ENCODE measurements around the gene SLC51B. TPM values are rescaled to one million over a fixed set of nuclear protein-coding genes. Genes with fewer than 3 reads are reported as not detected.
A peak's percentile ranks its signal among the peaks of the same experiment; 100 is the strongest.

SLC51B gene
- total and polyA plus RNA-seq, 7 donors = 0.04 to 0.07 TPM; not detected in 5

- TF ChIP-seq CTCF (IDR thresholded peaks at IDR 0.05) = no peak
- Histone ChIP-seq H3K36me3 (ENCODE audit: insufficient read depth in 1 of 2, low read depth in 1 of 2) (peaks cover 4 to 23% of the 10 kb centered on the region in 2 donors), H3K27me3 (ENCODE audit: insufficient read depth in 3 of 3, low read length in 2 of 3) (no peaks in the 10 kb centered on the region), H3K9me3 (no peaks in the 10 kb centered on the region), H3K27ac (peak overlapping the region; percentile 78), H3K4me3 (peak overlapping the region; percentile 95), H3K4me1 (peaks cover 14% of the 10 kb centered on the region)
- intact Hi-C loops (cut with DNase I) = loop anchor here (10.0 kb wide), 2 partner anchors 155 to 265 kb away; partner anchors contain the start of genes CLPX (in 1 of the 2) and RNU5A-1 (in 1 of the 2)
- 58 to 59% (median 58%) methylated on average over 12 of the region's 12 CpGs for WGBS, 3 donors
- ATAC-seq (peak in 2 of 4 donors; percentile 13 to 18), DNase-seq (no peak)
Observed at GRCh38 chr15:65029736-65030208, 15.4 kb upstream of the SLC51B start.

GRCh38 chr15:65032801-65033537 is 12.2 kb upstream of the SLC51B start:
- Histone ChIP-seq H3K4me1 (peaks cover 9% of the 10 kb centered on the region), H3K36me3 (ENCODE audit: insufficient read depth in 1 of 2, low read depth in 1 of 2) (no peaks in the 10 kb centered on the region), H3K27me3 (ENCODE audit: insufficient read depth in 3 of 3, low read length in 2 of 3) (no peaks in the 10 kb centered on the region), H3K27ac (no peak overlapping the region), H3K9me3 (no peaks in the 10 kb centered on the region), H3K4me3 (no peak overlapping the region)
- TF ChIP-seq CTCF (IDR thresholded peaks at IDR 0.05) = peak; percentile 52
- ATAC-seq (peak; percentile 55 to 69 (median 64)), DNase-seq (peak; percentile 46 to 62)
- 34 to 35% (median 34%) methylated on average over 13 of the region's 13 CpGs for WGBS, 3 donors
- intact Hi-C loops (cut with DNase I) = loop anchor here in 1 of 2 donors (10.0 kb wide), 1 partner anchor 262 kb away; the partner anchor contains the start of gene RNU5A-1

GRCh38 chr15:65033659-65034269 is 11.4 kb upstream of the SLC51B start:
- H3K4me1 ChIP-seq = peaks cover 5% of the 10 kb centered on the region
- intact Hi-C loops (cut with DNase I) = loop anchor here in 1 of 2 donors (10.0 kb wide), 1 partner anchor 261 kb away; the partner anchor contains the start of gene RNU5A-1
- H3K27ac ChIP-seq = no peak overlapping the region
- no peaks in the 10 kb centered on the region for H3K36me3 ChIP-seq (ENCODE audit: insufficient read depth in 1 of 2, low read depth in 1 of 2)
- no peaks in the 10 kb centered on the region for H3K9me3 ChIP-seq
- H3K27me3 ChIP-seq (ENCODE audit: insufficient read depth in 3 of 3, low read length in 2 of 3) = no peaks in the 10 kb centered on the region
- H3K4me3 ChIP-seq = no peak overlapping the region
- TF ChIP-seq CTCF (IDR thresholded peaks at IDR 0.05) = peak; percentile 40
- ATAC-seq (no peak), DNase-seq (no peak)
- WGBS, 3 donors = 14 to 20% (median 15%) methylated on average over 4 of the region's 4 CpGs

GRCh38 chr15:65034719-65035118 is 10.5 kb upstream of the SLC51B start:
- Histone ChIP-seq H3K4me3 (no peak overlapping the region), H3K27ac (no peak overlapping the region), H3K36me3 (ENCODE audit: insufficient read depth in 1 of 2, low read depth in 1 of 2) (no peaks in the 10 kb centered on the region), H3K4me1 (peaks cover 5% of the 10 kb centered on the region), H3K9me3 (no peaks in the 10 kb centered on the region), H3K27me3 (ENCODE audit: insufficient read depth in 3 of 3, low read length in 2 of 3) (no peaks in the 10 kb centered on the region)
- ATAC-seq = no peak
- DNase-seq = no peak
- intact Hi-C loops (cut with DNase I) = loop anchor here in 1 of 2 donors (10.0 kb wide), 1 partner anchor 260 kb away; the partner anchor contains the start of gene RNU5A-1
- TF ChIP-seq CTCF (IDR thresholded peaks at IDR 0.05) = no peak
- 88 to 91% (median 90%) methylated on average over 11 of the region's 11 CpGs for WGBS, 3 donors

Data from psoas muscle (tissue), 8 donors.